HCT116 (cell line): ENCODE measurements around the gene NPEPL1. TPM values are rescaled to one million over a fixed set of nuclear protein-coding genes. Genes with fewer than 3 reads are reported as not detected.

ENCODE experiments used
- ATAC-seq: fragments of 200-7000 bp; cut with Tn5 transposase; 2 replicates; pipeline ENCODE4 v1.9.1; 2020; ENCODE audit warnings: mild to moderate bottlenecking, moderate library complexity
- BruUV-seq: library from RNA; stranded (reverse); fragments of 400-500 nt; replicated peaks from 2 replicates; lab custom pipeline; 2021; lab: Mats Ljungman, UMichigan
- CTCF ChIA-PET: fragments of 300-600 bp; sonication (Branson Sonifier 250); formaldehyde crosslinking; loops from one replicate; lab custom pipeline; 2021; ENCODE audit warnings: antibody characterized with exemption; lab: Charles Lee
- POLR2A ChIA-PET: fragments of 300-600, 350-600 bp; sonication (Branson Sonifier 250); formaldehyde crosslinking; loops from one replicate; lab custom pipeline; 2021; ENCODE audit warnings: antibody characterized with exemption; lab: Charles Lee
- RAD21 ChIA-PET, 2 experiments: fragments of 300-600 bp; sonication (Branson Sonifier 250); formaldehyde crosslinking; loops; one replicate each; lab custom pipeline; 2023; ENCODE audit warnings: low total read pairs in 2 of 2; ENCODE audit not compliant: uncharacterized antibody in 2 of 2, unreplicated experiment in 2 of 2, low non-redundant PET in 1 of 2; lab: Charles Lee
- DNase-seq: peaks from one replicate; pipeline ENCODE4 v3.0.0-alpha.2; 2010; ENCODE audit warnings: low read depth, low spot score
- H2AFZ ChIP-seq: fragments of 200-600 bp; shearing (Covaris generic), sonication (generic); 2 replicates; pipeline ENCODE4 v1.6.1; 2017; ENCODE audit warnings: low read depth, mixed run types, mixed read lengths, antibody characterized with exemption, low read length; ENCODE audit not compliant: poor library complexity, severe bottlenecking
- H3K27ac ChIP-seq: 2 replicates; pipeline ENCODE4 v1.5.1; 2012; ENCODE audit warnings: low read depth, low read length
- H3K27me3 ChIP-seq: fragments of 200-600 bp; sonication (generic); 2 replicates; pipeline ENCODE4 v1.6.1; 2016; ENCODE audit warnings: mixed run types, low read length, mixed read lengths; ENCODE audit not compliant: insufficient read depth
- H3K36me3 ChIP-seq, 2 experiments: fragments of 200-500 bp in 1 of 2; fragments of 200-600 bp in 1 of 2; sonication (Bioruptor generic) in 1 of 2; sonication (generic) in 1 of 2; 2 replicates each; pipeline versions ENCODE4 v1.5.1 to v1.6.1; 2014 to 2016; ENCODE audit warnings: low read length in 2 of 2, inconsistent platforms in 1 of 2, mixed read lengths in 1 of 2, mixed run types in 1 of 2; ENCODE audit not compliant: insufficient read depth in 2 of 2, control insufficient read depth in 1 of 2
- H3K4me1 ChIP-seq, 2 experiments: fragments of 200-600 bp in 1 of 2; sonication (generic) in 1 of 2; 2 replicates each; pipeline versions ENCODE4 v1.5.1 to v1.6.1; 2012 to 2017; ENCODE audit warnings: low read length in 2 of 2, inconsistent platforms in 1 of 2, mild to moderate bottlenecking in 1 of 2, mixed read lengths in 1 of 2, mixed run types in 1 of 2, moderate library complexity in 1 of 2; ENCODE audit not compliant: insufficient read depth in 2 of 2, control insufficient read depth in 1 of 2
- H3K4me2 ChIP-seq: fragments of 200-600 bp; sonication (generic); 2 replicates; pipeline ENCODE4 v1.6.1; 2017; ENCODE audit warnings: mixed run types, low read length, mixed read lengths
- H3K4me3 ChIP-seq, 2 experiments: fragments of 200-600 bp in 1 of 2; sonication (generic) in 1 of 2; replicated peaks in 1 of 2; 2 replicates each; pipeline ENCODE4 v1.5.1; 2011 to 2016; ENCODE audit warnings: low read length in 2 of 2, control low read depth in 1 of 2, low read depth in 1 of 2, mild to moderate bottlenecking in 1 of 2, mixed read lengths in 1 of 2, mixed run types in 1 of 2
- H3K79me2 ChIP-seq: fragments of 200-600 bp; sonication (generic); 2 replicates; pipeline ENCODE4 v1.6.1; 2017; ENCODE audit warnings: mild to moderate bottlenecking, mixed run types, low read length, moderate library complexity, mixed read lengths; ENCODE audit not compliant: insufficient read depth
- H3K9ac ChIP-seq: fragments of 200-600 bp; sonication (generic); 2 replicates; pipeline ENCODE4 v1.6.1; 2016; ENCODE audit warnings: low read length, mixed read lengths
- H3K9me2 ChIP-seq: fragments of 200-600 bp; sonication (generic), shearing (Covaris generic); 2 replicates; pipeline ENCODE4 v1.6.1; 2017; ENCODE audit warnings: mixed run types, mild to moderate bottlenecking, moderate library complexity; ENCODE audit not compliant: insufficient read depth
- H3K9me3 ChIP-seq, 2 experiments: fragments of 200-500 bp in 1 of 2; fragments of 200-600 bp in 1 of 2; sonication (Bioruptor generic) in 1 of 2; sonication (generic) in 1 of 2; 2 replicates each; pipeline ENCODE4 v1.6.1; 2014 to 2017; ENCODE audit warnings: low read length in 2 of 2, mixed read lengths in 2 of 2, inconsistent platforms in 1 of 2, low read depth in 1 of 2, mild to moderate bottlenecking in 1 of 2, mixed run types in 1 of 2, moderate library complexity in 1 of 2; ENCODE audit not compliant: control insufficient read depth in 1 of 2, insufficient read depth in 1 of 2
- H4K20me1 ChIP-seq: fragments of 200-600 bp; sonication (generic), shearing (Covaris generic); 2 replicates; pipeline ENCODE4 v1.6.1; 2017; ENCODE audit warnings: mixed run types, mild to moderate bottlenecking, moderate library complexity; ENCODE audit not compliant: insufficient read depth
- CTCF ChIP-seq, 3 experiments: fragments of 200-600 bp in 1 of 3; sonication (generic) in 1 of 3; IDR thresholded peaks in 2 of 3; conservative IDR thresholded peaks in 1 of 3; 2 replicates each; pipeline ENCODE4 v1.5.1; 2012 to 2017; ENCODE audit warnings: low read depth in 2 of 3, low read length in 2 of 3, antibody characterized with exemption in 1 of 3, borderline replicate concordance in 1 of 3, control low read depth in 1 of 3, mild to moderate bottlenecking in 1 of 3, mixed read lengths in 1 of 3, mixed run types in 1 of 3, moderate library complexity in 1 of 3; ENCODE audit not compliant: insufficient read depth in 1 of 3
- SP1 ChIP-seq: IDR thresholded peaks from 2 replicates; pipeline ENCODE4 v1.6.1; 2012; ENCODE audit warnings: low read depth
- ZBTB33 ChIP-seq: IDR thresholded peaks from 2 replicates; pipeline ENCODE4 v1.6.1; 2011; ENCODE audit warnings: mild to moderate bottlenecking, low read length, moderate library complexity; ENCODE audit not compliant: insufficient replicate concordance; ENCODE audit errors: extremely low read depth
- ZNF274 ChIP-seq: fragments of 200-500 bp; sonication (Bioruptor generic); IDR thresholded peaks from 2 replicates; pipeline ENCODE4 v1.6.1; 2014; ENCODE audit warnings: mild to moderate bottlenecking, low read depth, low read length, inconsistent platforms
- intact Hi-C: fragments of 100-400 bp; cut with micrococcal nuclease; formaldehyde crosslinking; loops from 2 replicates; pipeline ENCODE4 v1.10.0; 2022
- total RNA-seq: library from RNA; stranded (reverse); gene quantifications from one replicate; pipeline ENCODE4 v1.2.1, GENCODE V29; 2021; ENCODE audit not compliant: unreplicated experiment

The NPEPL1 gene
- total RNA-seq, 1 experiment from 2014 or later, result 16.6 TPM

GRCh38 chr20:58677808-58678207, 14.8 kb upstream of the NPEPL1 start (continued):
- no peak for TF ChIP-seq ZNF274
- no peak for TF ChIP-seq SP1
- no peak for TF ChIP-seq CTCF (IDR thresholded peaks at IDR 0.05 in 2 of 3, conservative IDR thresholded peaks at IDR 0.05 in 1 of 3; ENCODE audit: borderline replicate concordance in 1 of 3, insufficient read depth in 1 of 3, low read depth in 2 of 3, low read length in 2 of 3)
- TF ChIP-seq, all 23 proteins: peak for 0

- no peaks in the 10 kb centered on the region for H3K9me2 ChIP-seq
- H3K4me3 ChIP-seq, result no peak overlapping the region
- no peak overlapping the region for H3K4me2 ChIP-seq
- POLR2A ChIA-PET, result no interaction called here
- no peak for ATAC-seq
- H3K27ac ChIP-seq, result no peak overlapping the region
- no peaks in the 10 kb centered on the region for H3K4me1 ChIP-seq
- H3K79me2 ChIP-seq, result no peaks in the 10 kb centered on the region
- intact Hi-C loops, result no loop called here
- no peak for DNase-seq
- H3K9ac ChIP-seq, result no peak overlapping the region
- no peak for TF ChIP-seq ZBTB33
- H2AFZ ChIP-seq, result no peak overlapping the region
- H3K9me3 ChIP-seq, result no peaks in the 10 kb centered on the region
- H4K20me1 ChIP-seq, result no peaks in the 10 kb centered on the region
- peaks cover 22 to 30% of the 10 kb centered on the region in 2 experiments for H3K36me3 ChIP-seq
- no TSS peak for BruUV-seq
- CTCF ChIA-PET, result no interaction called here
- RAD21 ChIA-PET, result no interaction called here
- H3K27me3 ChIP-seq, result no peaks in the 10 kb centered on the region
These were observed 13.8 kb upstream of the NPEPL1 start for GRCh38 chr20:58678806-58679205.
